ENCODE measurements around the gene PTGES3.
"Not testable (repeated sequence)": the region's sequence is repeated elsewhere in the genome, so short reads cannot be mapped to it uniquely, and the experiment has no call there.

- TF ChIP-seq CTCF, POLR2A (IDR thresholded peaks at IDR 0.05): not testable (repeated sequence)
These were observed 38.2 kb upstream of the PTGES3 start for GRCh38 chr12:56726196-56726675.
